Trophoblast cell (in vitro differentiated cells and primary cell): ENCODE results near the gene SNX20.

ENCODE experiments used
- DNase-seq, 2 donors: peaks; one replicate each; pipeline ENCODE4 v3.0.0-alpha.2; 2016
- H2AFZ ChIP-seq: 2 replicates; pipeline ENCODE4 v1.6.1; 2013; ENCODE audit warnings: low read length, moderate library complexity, mild to moderate bottlenecking; ENCODE audit not compliant: insufficient read depth, poor library complexity
- H2AK5ac ChIP-seq: 2 replicates; pipeline ENCODE4 v1.6.1; 2013; ENCODE audit warnings: mild to moderate bottlenecking, low read length
- H2BK120ac ChIP-seq: 2 replicates; pipeline ENCODE4 v1.6.1; 2013; ENCODE audit warnings: low read length, mild to moderate bottlenecking, moderate library complexity; ENCODE audit not compliant: insufficient read depth, poor library complexity
- H2BK12ac ChIP-seq: 2 replicates; pipeline ENCODE4 v1.6.1; 2013; ENCODE audit warnings: mild to moderate bottlenecking, low read length, moderate library complexity
- H2BK5ac ChIP-seq: 2 replicates; pipeline ENCODE4 v1.6.1; 2013; ENCODE audit warnings: low read length, low read depth, moderate library complexity, mild to moderate bottlenecking; ENCODE audit not compliant: poor library complexity
- H3K14ac ChIP-seq: 2 replicates; pipeline ENCODE4 v1.6.1; 2013; ENCODE audit warnings: mild to moderate bottlenecking, low read length
- H3K18ac ChIP-seq: 2 replicates; pipeline ENCODE4 v1.6.1; 2013; ENCODE audit warnings: mild to moderate bottlenecking, low read length
- H3K23ac ChIP-seq: 2 replicates; pipeline ENCODE4 v1.6.1; 2013; ENCODE audit warnings: low read length
- H3K27ac ChIP-seq: 2 replicates; pipeline ENCODE4 v1.5.1; 2013; ENCODE audit warnings: low read depth, mild to moderate bottlenecking, inconsistent platforms, low read length, moderate library complexity
- H3K27me3 ChIP-seq: 2 replicates; pipeline ENCODE4 v1.6.1; 2013; ENCODE audit warnings: inconsistent platforms, mild to moderate bottlenecking, low read length, moderate library complexity; ENCODE audit not compliant: insufficient read depth
- H3K36me3 ChIP-seq, 2 experiments: 1 replicate in 1 of 2; 2 replicates in 1 of 2; pipeline ENCODE4 v1.6.1; 2013; ENCODE audit warnings: low read length in 2 of 2, mild to moderate bottlenecking in 2 of 2, moderate library complexity in 1 of 2; ENCODE audit not compliant: insufficient read depth in 2 of 2, control insufficient read depth in 1 of 2
- H3K4ac ChIP-seq: 2 replicates; pipeline ENCODE4 v1.6.1; 2013; ENCODE audit warnings: low read depth, mild to moderate bottlenecking, low read length, moderate library complexity
- H3K4me1 ChIP-seq, 2 experiments: 1 replicate in 1 of 2; 2 replicates in 1 of 2; pipeline ENCODE4 v1.6.1; 2013; ENCODE audit warnings: low read length in 2 of 2, mild to moderate bottlenecking in 2 of 2, moderate library complexity in 1 of 2; ENCODE audit not compliant: insufficient read depth in 2 of 2, control insufficient read depth in 1 of 2
- H3K4me2 ChIP-seq: 2 replicates; pipeline ENCODE4 v1.6.1; 2013; ENCODE audit warnings: inconsistent platforms, mild to moderate bottlenecking, low read length, moderate library complexity
- H3K4me3 ChIP-seq: 2 replicates; pipeline ENCODE4 v1.5.1; 2013; ENCODE audit warnings: mild to moderate bottlenecking, low read depth, low read length, inconsistent platforms
- H3K79me1 ChIP-seq: one replicate; pipeline ENCODE4 v1.6.1; 2013; ENCODE audit warnings: low read length
- H3K79me2 ChIP-seq: 2 replicates; pipeline ENCODE4 v1.6.1; 2013; ENCODE audit warnings: low read length, mild to moderate bottlenecking; ENCODE audit not compliant: control insufficient read depth, insufficient read depth, poor library complexity
- H3K9ac ChIP-seq: 2 replicates; pipeline ENCODE4 v1.6.1; 2013; ENCODE audit warnings: mild to moderate bottlenecking, low read length
- H3K9me3 ChIP-seq: 2 replicates; pipeline ENCODE4 v1.6.1; 2013; ENCODE audit warnings: low read depth, mild to moderate bottlenecking, control low read depth, inconsistent platforms, low read length; ENCODE audit not compliant: insufficient read depth
- H4K12ac ChIP-seq: 2 replicates; pipeline ENCODE4 v1.6.1; 2013; ENCODE audit warnings: low read depth, mild to moderate bottlenecking, low read length, moderate library complexity
- H4K8ac ChIP-seq: 2 replicates; pipeline ENCODE4 v1.6.1; 2013; ENCODE audit warnings: low read depth, mild to moderate bottlenecking, low read length, moderate library complexity
- H4K91ac ChIP-seq: one replicate; pipeline ENCODE4 v1.6.1; 2013; ENCODE audit warnings: low read depth, mild to moderate bottlenecking, low read length, moderate library complexity
- WGBS: extraction: QIAGEN DNeasy Blood & Tissue Kit; methylation state at CpG from one replicate; pipeline ENCODE4 v1.1.7; 2013; ENCODE audit warnings: missing lambda C conversion rate; ENCODE audit not compliant: insufficient read length, insufficient coverage; ENCODE audit errors: extremely low coverage; 5-methylcytosine and 5-hydroxymethylcytosine counted together

SNX20 gene

GRCh38 chr16:50677351-50677750, 3.8 kb downstream of the SNX20 start:
- Histone ChIP-seq H2AK5ac (no peak overlapping the region), H3K36me3 (no peaks in the 10 kb centered on the region), H3K9ac (no peak overlapping the region), H3K79me1 (no peaks in the 10 kb centered on the region), H3K4me2 (no peak overlapping the region), H3K27me3 (no peaks in the 10 kb centered on the region), H3K4me1 (peaks cover 5 to 10% of the 10 kb centered on the region in 2 experiments), H3K14ac (no peak overlapping the region), H4K91ac (no peak overlapping the region), H4K12ac (no peak overlapping the region), H4K8ac (no peak overlapping the region), H3K79me2 (no peaks in the 10 kb centered on the region), H2AFZ (no peak overlapping the region), H3K9me3 (peaks cover under 1% of the 10 kb centered on the region), H3K4me3 (no peak overlapping the region), H2BK12ac (no peak overlapping the region), H3K4ac (no peak overlapping the region), H3K18ac (no peak overlapping the region), H2BK120ac (no peak overlapping the region), H2BK5ac (no peak overlapping the region), H3K27ac (no peak overlapping the region), H3K23ac (no peak overlapping the region)
- no peak for DNase-seq
- no CpG with 5 or more reads among the region's 7 CpGs for WGBS

- Histone ChIP-seq H4K12ac (no peak overlapping the region), H2AFZ (no peak overlapping the region), H2BK12ac (no peak overlapping the region), H3K4me3 (no peak overlapping the region), H3K18ac (no peak overlapping the region), H2AK5ac (no peak overlapping the region), H3K36me3 (peaks cover 0 to 1% of the 10 kb centered on the region in 2 experiments), H3K23ac (no peak overlapping the region), H2BK120ac (no peak overlapping the region), H4K91ac (no peak overlapping the region), H3K27ac (no peak overlapping the region), H3K4ac (no peak overlapping the region), H3K79me1 (no peaks in the 10 kb centered on the region), H4K8ac (no peak overlapping the region), H3K14ac (no peak overlapping the region), H3K4me1 (peaks cover 5 to 10% of the 10 kb centered on the region in 2 experiments), H3K9ac (no peak overlapping the region), H2BK5ac (no peak overlapping the region), H3K4me2 (no peak overlapping the region), H3K9me3 (peaks cover 6% of the 10 kb centered on the region), H3K27me3 (no peaks in the 10 kb centered on the region), H3K79me2 (no peaks in the 10 kb centered on the region)
- no CpG with 5 or more reads among the region's 9 CpGs for WGBS
- no peak for DNase-seq
These were observed 4.4 kb downstream of the SNX20 start for GRCh38 chr16:50676684-50677225.

- Histone ChIP-seq H2BK5ac (no peak overlapping the region), H2AFZ (no peak overlapping the region), H2BK12ac (no peak overlapping the region), H3K18ac (no peak overlapping the region), H3K23ac (no peak overlapping the region), H3K4me2 (no peak overlapping the region), H3K9ac (no peak overlapping the region), H3K79me1 (no peaks in the 10 kb centered on the region), H2BK120ac (no peak overlapping the region), H3K36me3 (peaks cover 0 to 1% of the 10 kb centered on the region in 2 experiments), H3K27me3 (no peaks in the 10 kb centered on the region), H3K4me3 (no peak overlapping the region), H3K27ac (no peak overlapping the region), H2AK5ac (no peak overlapping the region), H4K12ac (no peak overlapping the region), H4K8ac (no peak overlapping the region), H3K4me1 (peaks cover 5 to 10% of the 10 kb centered on the region in 2 experiments), H3K4ac (no peak overlapping the region), H3K9me3 (peaks cover 6% of the 10 kb centered on the region), H3K79me2 (no peaks in the 10 kb centered on the region), H4K91ac (no peak overlapping the region), H3K14ac (no peak overlapping the region)
- peak in 1 of 2 donors; percentile 41 for DNase-seq
- whole genome bisulfite sequencing = no CpG with 5 or more reads among the region's 23 CpGs
These were observed 5.2 kb downstream of the SNX20 start for GRCh38 chr16:50675686-50676610.

GRCh38 chr16:50674831-50675230, 6.3 kb downstream of the SNX20 start:
- H3K27ac ChIP-seq = no peak overlapping the region
- no peak overlapping the region for H4K12ac ChIP-seq
- no peak overlapping the region for H2BK12ac ChIP-seq
- no peak overlapping the region for H2AK5ac ChIP-seq
- H3K4me3 ChIP-seq = no peak overlapping the region
- no peak overlapping the region for H3K18ac ChIP-seq
- H3K4me2 ChIP-seq = no peak overlapping the region
- no peak overlapping the region for H3K14ac ChIP-seq
- H3K9ac ChIP-seq = no peak overlapping the region
- no peak overlapping the region for H2AFZ ChIP-seq
- H3K27me3 ChIP-seq = no peaks in the 10 kb centered on the region
- H3K9me3 ChIP-seq = peaks cover 8% of the 10 kb centered on the region
- H2BK120ac ChIP-seq = no peak overlapping the region
- no peak overlapping the region for H2BK5ac ChIP-seq
- WGBS = no CpG with 5 or more reads among the region's 4 CpGs
- no peak overlapping the region for H3K4ac ChIP-seq
- H3K4me1 ChIP-seq = peaks cover 5 to 10% of the 10 kb centered on the region in 2 experiments
- H4K8ac ChIP-seq = no peak overlapping the region
- peaks cover 0 to 1% of the 10 kb centered on the region in 2 experiments for H3K36me3 ChIP-seq
- no peaks in the 10 kb centered on the region for H3K79me1 ChIP-seq
- DNase-seq = no peak
- H3K23ac ChIP-seq = no peak overlapping the region
- no peak overlapping the region for H4K91ac ChIP-seq
- H3K79me2 ChIP-seq = no peaks in the 10 kb centered on the region
